ENCODE results near the gene ACOX2.

DNA sequence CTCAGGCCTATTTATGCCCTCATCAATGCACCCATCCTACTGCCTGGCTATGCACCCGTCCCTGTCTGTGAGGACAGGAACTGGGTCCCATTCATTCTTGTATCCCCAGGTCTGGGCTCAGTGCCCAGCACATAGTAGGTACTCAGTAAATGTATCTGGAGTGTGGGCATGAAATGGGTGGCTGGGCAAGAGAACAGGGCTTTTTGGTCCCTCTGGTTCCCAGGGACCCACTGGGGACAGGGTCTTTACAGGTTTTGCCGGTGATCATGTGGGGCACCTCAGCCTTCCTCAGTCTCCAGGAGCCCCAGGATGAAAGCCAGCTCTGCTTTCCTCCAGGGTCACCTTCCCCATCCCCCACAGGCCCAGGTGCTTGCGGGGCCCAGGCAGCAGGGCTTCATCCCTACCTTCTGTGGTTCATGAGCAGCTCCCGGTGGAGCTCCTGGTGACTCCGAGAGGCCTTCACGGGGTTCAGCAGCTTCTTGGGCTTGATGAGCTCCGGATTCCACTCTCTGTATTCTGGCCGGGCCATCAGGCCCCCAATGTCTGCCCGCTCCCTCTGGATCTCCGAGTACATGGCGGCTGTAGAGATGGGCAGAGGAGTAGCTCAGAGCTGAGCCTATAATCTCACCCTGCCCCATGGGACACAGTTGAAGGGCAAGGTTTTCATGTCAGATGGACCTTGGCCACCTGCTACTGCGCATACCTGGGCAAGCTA is 32.5 kb upstream of the ACOX2 start:
- TF ChIP-seq, protein P1, sequence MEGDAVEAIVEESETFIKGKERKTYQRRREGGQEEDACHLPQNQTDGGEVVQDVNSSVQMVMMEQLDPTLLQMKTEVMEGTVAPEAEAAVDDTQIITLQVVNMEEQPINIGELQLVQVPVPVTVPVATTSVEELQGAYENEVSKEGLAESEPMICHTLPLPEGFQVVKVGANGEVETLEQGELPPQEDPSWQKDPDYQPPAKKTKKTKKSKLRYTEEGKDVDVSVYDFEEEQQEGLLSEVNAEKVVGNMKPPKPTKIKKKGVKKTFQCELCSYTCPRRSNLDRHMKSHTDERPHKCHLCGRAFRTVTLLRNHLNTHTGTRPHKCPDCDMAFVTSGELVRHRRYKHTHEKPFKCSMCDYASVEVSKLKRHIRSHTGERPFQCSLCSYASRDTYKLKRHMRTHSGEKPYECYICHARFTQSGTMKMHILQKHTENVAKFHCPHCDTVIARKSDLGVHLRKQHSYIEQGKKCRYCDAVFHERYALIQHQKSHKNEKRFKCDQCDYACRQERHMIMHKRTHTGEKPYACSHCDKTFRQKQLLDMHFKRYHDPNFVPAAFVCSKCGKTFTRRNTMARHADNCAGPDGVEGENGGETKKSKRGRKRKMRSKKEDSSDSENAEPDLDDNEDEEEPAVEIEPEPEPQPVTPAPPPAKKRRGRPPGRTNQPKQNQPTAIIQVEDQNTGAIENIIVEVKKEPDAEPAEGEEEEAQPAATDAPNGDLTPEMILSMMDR (IDR thresholded peaks at IDR 0.05; ENCODE audit: low read depth, low read length, poor library complexity, severe bottlenecking), result no peak
- no peak for TF ChIP-seq EZH2phosphoT487 (IDR thresholded peaks at IDR 0.05; ENCODE audit: borderline replicate concordance, low read length)

Measured in DOHH2 (cell line).